Measurements from ENCODE around the gene WNT7B. TPM values are rescaled to one million over a fixed set of nuclear protein-coding genes. Genes with fewer than 3 reads are reported as not detected.

The WNT7B gene
- polyA plus RNA-seq, 5 donors: 9.5 to 21.2 (median 18.1) TPM

DNA sequence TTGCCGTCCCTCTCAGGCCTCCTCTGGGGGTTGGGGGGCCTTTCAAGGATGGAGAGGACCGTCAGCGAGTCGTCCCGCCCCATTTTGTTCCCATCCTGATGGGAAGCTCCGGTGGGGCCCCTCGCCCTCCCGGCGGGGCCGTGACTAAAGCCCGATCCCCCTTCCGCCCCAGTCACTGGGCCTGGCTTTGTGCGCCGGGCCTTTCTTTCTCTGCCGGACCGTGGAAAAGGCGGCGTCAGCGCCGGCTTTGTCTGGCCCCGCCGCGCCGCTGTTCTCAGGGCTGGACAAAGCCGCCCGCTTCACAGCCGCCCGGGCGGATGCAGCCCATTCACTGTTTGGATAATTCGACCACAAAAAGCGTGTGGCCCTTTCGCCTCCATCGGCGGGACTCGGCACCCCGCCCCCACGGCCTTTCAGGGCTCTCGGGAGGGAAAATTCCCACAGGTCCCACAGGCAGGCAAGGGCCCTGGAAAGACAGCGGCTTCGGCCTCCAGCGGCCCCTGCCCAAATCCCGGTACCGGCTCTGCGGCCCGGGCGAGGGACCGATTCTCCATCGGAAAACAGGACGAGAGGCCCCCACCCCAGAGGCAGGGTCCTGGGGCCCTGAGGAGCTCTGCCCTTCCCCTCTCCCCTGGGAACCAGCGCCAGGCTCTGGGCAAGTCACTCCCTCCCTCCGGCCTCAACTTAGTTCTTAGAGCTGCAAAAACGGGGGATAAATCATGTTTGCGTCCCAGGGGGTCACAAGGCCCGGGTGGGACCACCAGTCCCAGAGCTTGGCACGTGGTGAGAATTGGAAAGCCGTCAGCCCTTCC, 87.2 kb downstream of the WNT7B start:
- no peak for DNase-seq

DNA sequence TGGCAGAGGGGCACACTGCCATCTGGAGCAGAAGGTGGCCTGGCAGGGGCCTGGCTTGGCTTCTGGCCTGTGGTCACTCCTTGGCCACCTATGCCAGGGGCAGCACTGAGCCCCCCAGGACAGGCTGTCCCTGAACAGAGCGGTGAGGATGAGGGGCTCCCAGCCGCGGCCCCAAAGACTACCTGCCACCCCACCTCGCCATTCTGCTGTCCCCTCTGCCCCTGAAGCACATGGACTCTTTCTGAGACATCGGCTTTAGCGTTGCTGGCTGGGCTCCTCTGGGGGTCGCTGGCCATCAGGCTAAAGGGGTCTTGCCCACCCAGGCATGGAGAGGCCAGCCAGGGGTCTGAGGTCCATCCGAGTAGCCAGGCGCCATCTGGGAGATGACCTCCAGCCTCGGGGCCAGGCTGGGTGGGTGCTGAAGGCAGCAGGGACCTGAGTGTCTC, 87.8 kb downstream of the WNT7B start:
- DNase-seq: no peak

DNA sequence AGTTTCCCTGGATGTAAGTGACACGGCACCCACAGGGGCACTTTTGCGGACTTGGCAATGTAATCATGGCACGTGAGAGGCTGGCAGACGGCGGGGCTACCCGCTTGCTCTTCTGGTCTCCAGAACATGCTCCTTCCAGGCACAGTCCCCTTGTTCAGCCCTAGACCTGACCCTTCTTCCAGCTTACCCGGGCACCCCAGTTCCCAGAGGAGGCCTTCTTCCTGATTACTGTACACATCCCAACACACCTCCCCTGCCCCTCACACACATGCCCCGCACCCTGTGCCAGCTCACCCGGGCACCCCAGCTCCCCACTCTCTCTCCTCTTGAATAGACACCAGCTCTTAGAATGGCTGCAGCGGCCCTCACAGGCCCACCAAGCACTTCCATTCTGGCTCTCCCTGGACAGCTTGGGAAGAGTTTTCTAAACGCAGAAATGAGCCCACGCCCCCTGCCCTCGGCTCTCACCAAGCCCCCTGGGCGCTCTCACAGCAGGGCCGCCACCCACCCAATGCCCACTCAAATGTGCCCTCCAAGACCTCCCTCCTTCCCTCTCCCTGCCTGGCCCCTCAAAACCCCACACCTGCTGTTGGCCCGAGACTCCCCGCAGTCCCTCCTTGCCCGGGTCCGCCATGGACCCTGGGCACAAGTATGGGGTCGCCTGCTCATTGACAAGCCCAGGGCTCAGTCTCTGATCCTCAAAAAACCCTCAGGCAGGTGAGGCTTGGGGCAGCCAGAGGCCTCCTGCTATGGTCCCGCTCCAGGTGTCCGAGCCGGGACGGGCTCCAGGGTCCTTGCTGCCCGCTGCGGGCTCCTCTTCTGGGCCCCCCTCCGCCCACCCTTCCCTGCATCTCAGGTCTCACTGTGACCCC, 88.5 kb downstream of the WNT7B start:
- DNase-seq: no peak

DNA sequence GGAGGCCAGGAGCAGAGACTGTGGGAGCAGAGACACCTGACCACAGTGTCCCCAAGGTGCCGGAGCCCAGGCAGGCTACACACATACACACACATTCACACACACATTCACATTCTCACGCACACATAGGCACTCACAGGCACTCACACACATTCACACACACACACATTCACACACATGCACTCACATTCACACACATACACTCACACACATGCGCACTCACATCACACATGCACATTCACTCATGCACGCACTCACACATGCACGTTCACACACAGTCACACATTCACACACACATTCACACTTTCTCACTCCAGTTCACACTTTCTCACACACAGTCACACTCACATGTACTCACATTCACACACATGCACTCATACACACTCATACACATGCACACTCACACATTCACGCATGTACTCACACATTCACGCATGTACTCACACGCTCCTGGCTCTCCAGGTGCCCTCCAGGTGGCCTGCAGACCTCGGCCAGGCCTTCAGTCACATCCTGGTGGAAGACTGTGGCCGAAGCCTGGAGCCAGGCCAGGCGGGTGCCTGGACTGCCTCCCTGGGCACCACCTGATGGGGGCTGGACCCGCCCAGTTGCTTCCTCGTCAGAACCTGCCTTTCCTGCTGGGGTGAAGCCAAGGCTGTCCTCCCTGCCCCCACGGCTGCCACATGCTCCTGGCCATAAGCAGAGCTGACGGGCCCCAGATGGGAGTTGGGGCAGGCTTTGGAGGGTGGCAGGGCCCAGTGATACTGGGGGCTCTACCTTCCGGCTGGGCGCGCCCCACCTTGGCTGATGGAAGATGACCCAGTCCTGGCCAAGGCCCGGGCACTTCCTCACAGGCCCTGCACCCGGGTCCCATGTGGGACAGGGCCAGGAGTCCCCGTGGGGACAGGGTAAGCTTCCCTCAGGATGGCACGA, 89.5 kb downstream of the WNT7B start:
- no peak for DNase-seq

DNA sequence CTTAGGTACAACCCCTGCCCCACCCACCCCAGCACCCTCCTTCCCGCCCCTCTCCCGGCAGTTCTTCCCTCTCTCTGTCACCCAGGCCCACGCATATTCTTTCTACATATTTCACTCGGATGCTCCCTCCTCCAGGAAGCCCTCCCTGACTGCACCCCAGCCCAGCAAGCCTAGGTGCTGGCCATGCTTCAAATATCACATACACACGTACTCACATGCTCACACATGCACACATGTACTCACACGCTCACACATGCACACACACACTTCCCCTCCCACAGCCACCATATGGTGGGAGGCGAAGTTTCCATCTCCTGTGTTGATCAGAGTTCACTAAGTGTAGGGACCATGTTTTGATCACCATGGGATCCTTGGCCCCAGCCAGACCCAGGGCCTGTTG, 90.4 kb downstream of the WNT7B start:
- DNase-seq: no peak

DNA sequence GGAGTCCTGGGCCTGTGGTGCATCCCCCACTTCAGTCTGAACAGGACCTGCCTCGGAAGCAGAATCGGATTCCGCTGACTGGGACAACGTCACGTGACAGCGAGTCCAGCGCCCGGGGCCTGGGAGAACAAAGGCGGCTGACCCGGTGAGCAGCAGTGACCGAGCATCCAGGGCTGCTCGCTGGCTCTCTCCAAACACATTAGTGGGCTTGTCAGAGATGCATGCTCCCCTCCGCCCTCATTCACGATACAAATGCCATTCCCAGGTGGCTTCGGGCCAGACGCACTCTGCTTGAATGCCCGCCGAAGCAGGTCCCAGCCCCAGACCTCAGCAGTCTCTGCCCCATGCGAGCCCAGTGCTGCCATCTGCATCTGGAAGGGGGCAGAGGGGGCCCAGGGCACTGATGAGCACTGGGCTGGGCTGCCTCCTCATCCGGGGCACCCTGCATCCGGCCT, 91.0 kb downstream of the WNT7B start:
- DNase-seq: no peak

DNA sequence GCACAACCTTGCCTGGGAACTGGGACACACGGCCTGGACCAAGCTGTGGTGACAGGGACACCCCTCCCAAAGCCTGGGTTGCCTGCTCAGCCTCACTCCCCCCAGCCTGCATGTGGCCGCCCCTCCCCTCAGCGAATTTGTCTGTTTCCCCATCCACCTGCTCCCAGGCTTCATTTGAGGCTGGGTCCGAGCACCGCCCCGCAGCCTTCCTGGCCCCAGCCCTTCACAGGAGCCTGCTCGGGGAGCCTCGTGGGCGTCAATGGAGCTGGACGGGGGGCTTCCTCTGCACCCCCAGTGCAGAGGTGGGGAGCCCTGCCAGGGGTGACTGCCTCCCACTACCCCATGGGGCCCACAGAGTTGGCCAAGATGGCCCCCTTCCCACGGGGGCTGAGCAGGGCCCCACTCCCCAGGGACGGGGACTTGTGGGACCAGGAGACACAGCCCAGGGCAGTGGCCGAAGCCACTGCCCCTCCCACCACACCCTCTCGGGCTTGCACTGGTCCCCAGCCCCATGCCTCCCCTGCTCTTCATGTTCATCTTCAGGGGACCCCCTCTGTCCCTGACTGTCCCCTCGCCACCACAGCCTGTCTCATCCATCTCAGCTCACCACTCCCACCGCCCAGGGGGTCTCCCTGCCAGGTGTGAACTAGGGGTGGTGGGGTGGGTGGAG, 91.7 kb downstream of the WNT7B start:
- DNase-seq: no peak

DNA sequence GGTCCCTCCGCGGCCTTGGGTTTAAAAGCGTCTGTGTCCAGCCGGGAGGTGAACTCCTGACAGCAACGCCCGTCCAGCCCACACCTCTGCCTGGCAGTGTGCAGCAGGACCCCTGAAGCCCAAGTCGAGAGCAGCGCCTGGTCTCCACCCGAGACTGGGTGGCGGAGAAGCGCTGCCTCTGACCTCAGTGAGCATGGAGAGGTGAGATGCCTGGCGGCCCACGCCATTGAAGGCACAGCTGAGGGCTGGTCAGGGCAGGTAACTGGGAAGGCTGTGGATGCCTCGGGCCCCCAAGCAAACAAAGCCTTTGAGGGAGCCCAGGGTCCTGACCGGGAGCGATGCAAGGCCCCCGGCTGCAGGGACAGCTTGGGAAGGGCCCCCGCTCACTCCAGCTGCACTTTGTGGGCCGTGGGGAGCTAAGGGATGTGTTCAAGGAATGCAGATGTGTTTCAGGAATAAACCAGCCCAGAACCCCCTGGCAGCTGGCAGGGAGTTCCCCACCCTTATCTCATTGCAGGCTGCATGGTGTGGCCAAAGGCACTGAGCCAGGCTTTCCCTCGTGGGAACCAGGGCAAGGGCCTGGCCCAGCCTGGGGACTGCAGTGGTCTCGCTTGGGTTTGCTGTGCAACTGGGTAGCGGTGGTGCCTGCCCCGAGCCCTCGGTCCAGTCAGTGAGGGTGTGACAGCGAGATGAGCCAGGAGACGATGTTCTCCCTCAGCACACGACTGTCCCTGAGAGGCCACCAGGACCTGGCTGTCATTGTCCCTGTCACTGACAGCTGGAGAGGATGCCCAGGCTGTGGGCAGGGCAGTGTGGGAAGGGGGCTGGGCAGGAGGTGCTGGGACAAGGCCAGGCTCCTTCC, 92.5 kb downstream of the WNT7B start:
- DNase-seq: no peak

DNA sequence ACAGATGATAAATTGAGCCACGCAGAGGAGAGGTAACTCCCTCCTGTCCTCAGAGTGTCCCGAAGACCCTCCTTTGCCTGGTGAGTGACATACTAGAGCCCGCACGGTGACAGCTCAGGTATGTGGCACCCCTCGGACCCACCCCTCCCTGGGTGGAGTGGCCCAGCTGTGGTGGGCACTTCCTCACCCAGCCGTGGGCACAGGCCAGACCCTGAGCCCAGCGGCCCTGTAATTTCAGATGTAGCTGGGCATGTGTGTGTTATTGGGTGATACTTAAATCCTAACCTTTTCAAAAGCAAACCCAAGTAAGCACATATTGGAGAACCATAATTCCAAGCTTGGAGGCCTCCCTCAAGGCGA, 93.2 kb downstream of the WNT7B start:
- DNase-seq: no peak

DNA sequence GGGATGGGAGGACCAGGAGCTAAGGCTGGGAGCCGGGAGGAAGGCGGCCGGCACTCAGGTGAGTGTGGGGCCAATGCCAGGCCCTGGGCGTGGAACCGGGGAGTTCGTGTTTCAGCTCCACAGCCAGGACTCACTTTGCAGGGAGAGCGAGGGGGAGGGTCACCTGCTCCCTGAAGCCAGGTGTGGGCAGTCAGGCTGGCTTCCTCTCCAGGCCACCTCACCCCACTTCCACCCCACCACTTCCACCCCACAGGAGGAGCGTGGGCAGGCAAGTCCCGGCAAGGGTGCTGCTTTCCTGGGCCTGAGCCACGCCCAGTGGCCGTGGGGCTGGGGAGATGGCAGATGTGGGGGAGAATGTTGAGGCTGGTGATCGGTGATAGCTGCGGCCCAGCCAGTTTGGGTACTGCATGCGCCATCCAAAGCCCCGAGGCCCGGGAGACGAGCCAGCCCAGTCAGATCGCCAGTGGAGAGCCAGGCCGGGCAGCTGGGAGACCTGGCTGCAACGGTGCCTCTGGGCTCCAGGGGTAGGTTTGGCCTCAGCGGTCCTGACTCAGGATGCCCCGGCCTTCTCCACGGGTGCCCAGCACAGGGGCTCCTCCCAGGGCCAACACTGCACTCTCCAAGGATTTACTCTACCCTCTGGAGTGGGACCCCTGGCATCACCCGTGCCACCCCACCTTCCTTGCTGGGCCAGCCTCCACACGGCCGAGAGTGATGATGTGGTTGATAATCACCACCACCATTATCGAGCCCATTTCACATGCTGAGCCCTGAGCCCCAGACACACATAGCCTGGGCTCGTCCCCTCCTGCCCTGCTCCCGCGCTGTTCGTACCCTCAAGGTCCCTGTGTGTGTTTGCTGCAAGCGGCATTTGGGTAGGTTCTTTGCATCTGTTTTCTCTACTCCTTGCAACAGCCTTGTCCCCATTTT, 93.8 kb downstream of the WNT7B start:
- no peak for DNase-seq

DNA sequence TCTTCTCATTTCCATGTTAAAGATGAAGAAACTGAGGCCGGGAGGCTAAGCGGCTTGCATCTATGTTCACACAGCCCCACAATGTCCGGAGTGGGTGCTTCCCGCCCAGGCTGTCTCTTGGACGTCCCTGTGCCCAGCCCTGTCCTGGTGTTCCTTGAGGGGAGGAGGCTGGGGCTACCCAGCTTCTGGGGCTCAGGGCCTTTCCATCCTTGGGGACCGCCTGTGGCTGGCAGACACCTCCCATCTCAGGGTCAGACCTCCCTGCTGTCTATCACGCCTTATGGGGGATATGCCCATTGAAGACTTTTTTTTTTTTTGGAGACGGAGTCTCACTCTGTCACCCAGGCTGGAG, 95.5 kb downstream of the WNT7B start:
- DNase-seq: no peak

DNA sequence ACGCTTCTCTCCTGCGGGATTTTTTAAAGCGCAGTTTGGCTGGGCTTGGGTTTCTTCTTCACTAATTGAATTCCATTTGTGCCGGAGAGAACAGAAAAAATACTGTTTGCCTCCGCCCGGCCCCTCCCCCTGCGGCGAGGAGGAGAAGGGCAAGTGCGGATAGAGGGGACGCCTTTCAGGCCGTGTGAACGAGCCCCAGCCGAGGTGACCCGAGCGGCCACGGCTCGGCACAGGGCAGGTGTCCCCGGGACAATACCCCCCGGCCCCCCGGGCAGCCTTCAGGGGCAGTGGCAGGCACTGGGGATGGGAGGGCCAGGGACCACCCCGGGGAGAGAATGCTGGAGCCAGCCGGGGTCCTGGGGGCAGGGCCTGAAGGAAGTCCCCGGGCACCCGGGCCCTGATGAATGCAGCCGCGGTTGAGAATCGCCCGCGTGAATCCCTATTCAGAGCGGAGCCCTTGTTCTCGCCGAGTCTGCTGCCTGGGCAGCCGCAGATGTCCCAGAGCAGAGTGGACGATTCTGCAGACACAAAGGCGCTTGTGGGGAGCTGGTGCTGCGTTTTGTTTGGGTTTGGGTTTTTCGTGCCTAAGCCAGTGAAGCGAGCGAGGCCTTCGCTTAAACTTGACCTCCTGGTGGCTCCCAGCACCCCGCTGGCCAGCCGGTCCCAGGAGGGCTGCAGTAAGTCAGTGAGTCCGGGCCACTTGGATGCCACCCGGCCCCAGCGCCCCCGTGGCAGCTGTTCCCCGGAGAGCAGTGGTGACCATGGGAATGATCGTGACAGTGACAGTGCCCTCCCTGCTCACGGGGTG, 96.0 kb downstream of the WNT7B start:
- no peak for DNase-seq

DNA sequence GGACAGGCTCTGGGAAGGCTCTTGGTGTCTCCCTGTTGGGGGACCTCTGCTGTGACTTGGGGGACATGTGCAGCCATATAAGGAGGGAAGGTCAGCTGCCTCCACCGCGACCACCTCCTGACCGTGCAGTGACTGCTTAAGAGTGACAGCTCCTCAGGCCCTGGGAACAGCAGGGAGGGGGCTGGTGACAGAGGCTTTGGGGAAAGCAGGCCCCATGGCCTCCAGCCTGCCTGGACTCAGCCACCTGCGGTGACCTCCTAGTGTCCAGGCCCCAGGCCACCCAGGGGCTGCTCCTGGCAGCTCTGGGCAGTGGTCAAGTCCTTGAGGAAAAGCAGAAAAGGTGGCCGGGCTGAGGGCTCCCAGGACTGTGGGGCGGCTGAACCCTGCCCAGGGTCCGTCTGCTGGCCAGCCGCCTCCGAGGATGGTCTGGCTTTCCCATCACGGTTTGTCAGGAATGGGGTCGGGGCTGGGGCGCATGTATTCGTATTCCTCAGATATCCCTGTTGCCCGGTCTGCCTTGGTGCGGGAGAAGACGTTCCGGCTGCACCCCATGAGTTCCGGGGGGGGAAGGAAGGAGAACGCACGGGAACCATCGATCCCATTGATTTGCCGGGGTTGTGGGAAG, 96.8 kb downstream of the WNT7B start:
- no peak for DNase-seq

DNA sequence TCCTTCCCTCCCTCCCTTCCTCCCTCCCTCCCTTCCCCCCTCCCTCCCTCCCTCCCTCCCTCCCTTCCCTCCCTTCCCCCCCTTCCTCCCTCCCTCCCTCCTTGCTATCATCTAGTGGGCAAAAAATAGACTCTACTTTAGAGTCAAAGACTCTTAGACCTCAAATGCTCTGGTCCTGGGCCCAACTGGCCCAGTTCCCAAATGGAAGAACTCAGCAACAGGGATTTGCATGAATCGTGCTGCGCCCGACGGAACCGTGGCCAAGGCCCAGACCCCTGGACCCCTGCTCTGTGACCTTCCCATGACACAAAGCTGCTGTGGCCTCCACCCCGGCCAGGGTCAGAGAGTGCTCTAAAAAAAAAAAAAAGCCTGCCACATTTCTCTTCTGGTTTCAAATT, 97.4 kb downstream of the WNT7B start:
- no peak for DNase-seq

DNA sequence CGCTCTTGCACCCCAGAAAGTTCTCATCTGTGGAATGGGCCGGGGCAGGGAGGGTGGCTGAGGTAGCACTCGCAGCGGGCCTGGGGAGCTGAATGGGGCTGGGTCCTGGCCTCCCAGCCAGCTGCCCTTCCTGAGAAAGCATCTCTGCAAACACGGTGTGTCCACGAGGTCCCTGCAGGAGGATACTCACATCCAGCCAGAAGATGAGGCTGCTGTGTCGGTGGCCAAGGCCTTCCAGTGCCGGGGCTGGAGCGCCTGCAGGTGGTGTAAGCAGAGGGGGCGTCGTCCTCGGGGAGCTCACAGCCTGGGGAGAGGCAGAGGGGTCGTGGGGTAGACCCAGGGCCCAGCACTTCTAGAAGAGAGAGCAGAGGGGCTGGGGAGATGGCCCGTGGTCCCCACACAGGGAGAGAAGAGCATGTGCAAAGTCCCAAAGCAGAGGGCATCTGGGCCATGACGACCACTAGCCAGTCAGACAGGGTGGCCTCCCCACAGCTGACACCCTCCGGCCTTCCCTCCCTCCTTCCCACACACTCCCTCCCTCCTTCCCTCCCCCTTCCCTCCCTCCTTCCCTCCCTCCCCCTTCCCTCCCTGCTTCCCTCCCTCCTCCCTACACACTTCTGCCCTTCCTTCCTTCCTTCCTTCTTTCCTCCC, 97.9 kb downstream of the WNT7B start:
- DNase-seq: no peak

DNA sequence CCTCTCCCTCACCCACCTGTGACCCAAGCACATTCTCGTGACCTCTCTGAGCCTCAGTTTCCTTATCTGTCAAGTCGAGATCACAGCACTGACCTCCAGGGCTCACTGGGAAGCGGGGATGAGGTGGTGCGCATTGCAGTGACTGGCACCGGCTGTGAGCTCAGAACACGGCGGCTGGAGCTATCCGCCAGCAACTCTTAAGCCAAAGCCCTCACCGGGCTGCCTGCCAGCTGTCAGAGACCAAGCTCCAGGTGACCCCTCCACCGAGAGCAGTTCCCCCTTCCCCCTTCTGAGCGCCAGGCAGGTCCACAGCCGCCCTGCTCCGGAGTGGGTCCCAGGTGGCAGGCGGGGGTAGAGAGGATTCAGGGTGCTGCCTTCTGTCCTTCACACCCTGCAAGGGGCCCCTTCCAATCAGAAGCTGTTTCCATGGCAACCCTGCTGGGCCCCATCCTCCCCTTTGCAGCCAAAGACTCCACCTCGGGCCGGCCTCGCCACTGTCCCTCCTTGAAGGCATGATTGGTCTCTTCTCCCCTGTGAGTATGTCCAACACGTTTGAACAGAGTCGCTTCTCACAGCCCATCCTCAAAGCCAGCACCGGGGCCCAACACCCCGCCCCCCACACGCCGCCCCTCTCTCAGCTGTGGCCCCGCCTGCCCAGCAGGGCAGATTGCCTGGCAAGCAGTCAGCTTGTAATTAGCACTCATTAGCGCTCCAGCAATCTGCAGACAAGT, 98.7 kb downstream of the WNT7B start:
- no peak for DNase-seq

DNA sequence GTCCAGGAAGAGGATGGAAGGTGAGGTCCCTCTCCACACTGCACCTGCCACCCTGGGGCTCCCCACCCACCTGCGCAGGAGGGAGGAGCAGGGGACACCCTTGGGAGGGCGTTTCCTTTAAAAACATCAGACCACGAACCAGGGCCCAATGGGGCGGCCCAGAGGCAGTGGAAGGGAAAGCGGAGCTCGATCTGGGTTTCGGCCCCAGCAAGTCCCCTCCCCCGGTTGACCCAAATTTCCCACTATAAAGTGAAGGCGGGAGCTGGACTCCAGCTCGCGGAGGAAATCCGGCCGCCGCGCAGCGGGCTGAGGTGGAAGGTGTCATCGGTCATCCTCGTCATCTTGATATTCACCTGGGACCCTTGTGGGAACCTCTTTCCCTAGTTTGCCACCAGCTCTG, 99.3 kb downstream of the WNT7B start:
- DNase-seq: no peak

Data from right lung (tissue), 5 donors.